HT1080 (cell line): ENCODE measurements around the gene FAM204A. TPM values are rescaled to one million over a fixed set of nuclear protein-coding genes. Genes with fewer than 3 reads are reported as not detected.

Experiments
- DNase-seq: peaks from one replicate; pipeline ENCODE4 v3.0.0-alpha.2; 2015; ENCODE audit warnings: low read depth
- total RNA-seq: library from RNA; depleted of rRNA; stranded (reverse); fragments of >200 nt; shearing (Covaris generic); gene quantifications from 2 replicates; pipeline ENCODE4 v1.2.3, GENCODE V29; 2014

The FAM204A gene
- total RNA-seq, 1 experiment from 2014 or later: 56.6 TPM

DNA sequence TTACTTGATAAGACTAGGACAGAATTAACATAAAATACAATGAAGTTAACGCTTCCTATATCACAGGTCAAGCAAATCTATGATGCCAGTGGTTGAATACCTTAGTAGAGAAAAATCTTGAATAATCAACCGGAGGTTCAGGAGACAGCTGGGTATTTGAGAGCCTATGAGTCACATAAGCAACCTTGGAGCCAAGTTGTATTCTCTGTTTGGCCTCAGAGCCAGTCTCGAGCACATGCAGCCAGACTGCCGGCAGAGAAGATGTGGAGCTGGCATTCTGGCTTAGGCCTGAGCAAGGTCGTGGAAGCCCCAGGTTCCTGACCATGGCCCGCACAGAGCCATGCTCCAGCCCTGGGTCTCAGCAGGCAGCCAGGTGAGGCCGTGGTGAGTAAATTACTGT, 90.3 kb downstream of the FAM204A start:
- DNase-seq: peak; percentile 51

DNA sequence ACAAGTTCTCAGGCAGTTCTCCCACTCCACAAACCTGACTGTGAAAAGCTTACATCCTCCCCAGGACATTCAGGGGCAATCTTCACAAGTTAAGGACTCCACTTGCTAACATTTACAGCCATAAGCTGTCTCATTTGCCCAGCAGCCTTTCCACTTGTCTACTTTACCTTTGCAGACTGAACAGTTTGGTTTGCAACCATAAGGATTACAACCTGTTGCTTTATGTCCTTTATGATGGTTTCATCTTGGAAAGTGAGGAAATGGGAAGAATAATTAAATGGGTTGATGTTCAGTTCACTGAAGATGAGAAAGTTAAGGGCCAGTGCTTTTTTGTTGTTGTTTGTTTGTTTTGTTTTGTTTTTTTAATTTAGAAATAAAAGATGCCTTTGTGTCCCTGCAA, 92.4 kb downstream of the FAM204A start:
- no peak for DNase-seq
